Measurements from ENCODE around the gene TROAP.

Gene TROAP

GRCh38 chr12:49328816-49329215 lies 5.8 kb downstream of the TROAP start:
- no peak for TF ChIP-seq ZNF174 (tag by site-specific recombination; IDR thresholded peaks at IDR 0.05)
- 0 out of 2 replicates have a peak, but pooled peaks have one; percentile 17 for TF ChIP-seq ZNF600 (tag by site-specific recombination; IDR thresholded peaks at IDR 0.05)
- no peak for TF ChIP-seq ZNF629 (tag by site-specific recombination; IDR thresholded peaks at IDR 0.05)
- no peak for TF ChIP-seq ZNF623 (tag by site-specific recombination; IDR thresholded peaks at IDR 0.05)
- TF ChIP-seq ZNF335 (tag by site-specific recombination; conservative IDR thresholded peaks at IDR 0.05) = no peak
- TF ChIP-seq ZSCAN23 (tag by site-specific recombination; IDR thresholded peaks at IDR 0.05) = no peak
- no peak for TF ChIP-seq HIC1 (tag by site-specific recombination; IDR thresholded peaks at IDR 0.05)
- TF ChIP-seq, protein P1, sequence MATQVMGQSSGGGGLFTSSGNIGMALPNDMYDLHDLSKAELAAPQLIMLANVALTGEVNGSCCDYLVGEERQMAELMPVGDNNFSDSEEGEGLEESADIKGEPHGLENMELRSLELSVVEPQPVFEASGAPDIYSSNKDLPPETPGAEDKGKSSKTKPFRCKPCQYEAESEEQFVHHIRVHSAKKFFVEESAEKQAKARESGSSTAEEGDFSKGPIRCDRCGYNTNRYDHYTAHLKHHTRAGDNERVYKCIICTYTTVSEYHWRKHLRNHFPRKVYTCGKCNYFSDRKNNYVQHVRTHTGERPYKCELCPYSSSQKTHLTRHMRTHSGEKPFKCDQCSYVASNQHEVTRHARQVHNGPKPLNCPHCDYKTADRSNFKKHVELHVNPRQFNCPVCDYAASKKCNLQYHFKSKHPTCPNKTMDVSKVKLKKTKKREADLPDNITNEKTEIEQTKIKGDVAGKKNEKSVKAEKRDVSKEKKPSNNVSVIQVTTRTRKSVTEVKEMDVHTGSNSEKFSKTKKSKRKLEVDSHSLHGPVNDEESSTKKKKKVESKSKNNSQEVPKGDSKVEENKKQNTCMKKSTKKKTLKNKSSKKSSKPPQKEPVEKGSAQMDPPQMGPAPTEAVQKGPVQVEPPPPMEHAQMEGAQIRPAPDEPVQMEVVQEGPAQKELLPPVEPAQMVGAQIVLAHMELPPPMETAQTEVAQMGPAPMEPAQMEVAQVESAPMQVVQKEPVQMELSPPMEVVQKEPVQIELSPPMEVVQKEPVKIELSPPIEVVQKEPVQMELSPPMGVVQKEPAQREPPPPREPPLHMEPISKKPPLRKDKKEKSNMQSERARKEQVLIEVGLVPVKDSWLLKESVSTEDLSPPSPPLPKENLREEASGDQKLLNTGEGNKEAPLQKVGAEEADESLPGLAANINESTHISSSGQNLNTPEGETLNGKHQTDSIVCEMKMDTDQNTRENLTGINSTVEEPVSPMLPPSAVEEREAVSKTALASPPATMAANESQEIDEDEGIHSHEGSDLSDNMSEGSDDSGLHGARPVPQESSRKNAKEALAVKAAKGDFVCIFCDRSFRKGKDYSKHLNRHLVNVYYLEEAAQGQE (tag by site-specific recombination; IDR thresholded peaks at IDR 0.05) = no peak
- TF ChIP-seq HOXC10 (CRISPR knock-in tag; IDR thresholded peaks at IDR 0.05) = no peak
- ChIA-PET POLR2A (no interaction called here), CTCF (interaction anchor here (0.6 to 11.4 kb wide), 6 partner anchors 8 to 36 kb away, joined by 3 to 185 read pairs (median 4); partner anchors contain the start of genes C1QL4 and PRPH)

DNA sequence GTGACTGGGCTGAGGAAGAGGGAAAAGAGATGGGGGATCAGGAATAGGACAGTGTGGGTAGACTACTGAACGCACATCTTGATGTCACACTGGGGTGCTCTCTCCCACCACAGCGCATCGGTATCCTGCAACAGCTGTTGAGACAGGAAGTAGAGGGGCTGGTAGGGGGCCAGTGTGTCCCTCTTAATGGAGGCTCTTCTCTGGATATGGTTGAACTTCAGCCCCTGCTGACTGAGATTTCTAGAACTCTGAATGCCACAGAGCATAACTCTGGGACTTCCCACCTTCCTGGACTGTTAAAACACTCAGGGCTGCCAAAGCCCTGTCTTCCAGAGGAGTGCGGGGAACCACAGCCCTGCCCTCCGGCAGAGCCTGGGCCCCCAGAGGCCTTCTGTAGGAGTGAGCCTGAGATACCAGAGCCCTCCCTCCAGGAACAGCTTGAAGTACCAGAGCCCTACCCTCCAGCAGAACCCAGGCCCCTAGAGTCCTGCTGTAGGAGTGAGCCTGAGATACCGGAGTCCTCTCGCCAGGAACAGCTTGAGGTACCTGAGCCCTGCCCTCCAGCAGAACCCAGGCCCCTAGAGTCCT lies 7.1 kb downstream of the TROAP start:
- Histone ChIP-seq H3K36me3 (ENCODE audit: control insufficient read depth in 2 of 2, insufficient read depth in 1 of 2, low read length in 2 of 2) (peaks cover 25 to 71% of the 10 kb centered on the region in 2 experiments), H3K9me3 (ENCODE audit: control insufficient read depth, insufficient read depth, low read depth, low read length) (no peaks in the 10 kb centered on the region), H3K27ac (ENCODE audit: extremely low read depth, low read depth, low read length) (no peak overlapping the region), H3K4me3 (ENCODE audit: low read depth, low read length) (no peak overlapping the region), H3K4me1 (ENCODE audit: control insufficient read depth, insufficient read depth, low read length) (peaks cover 5% of the 10 kb centered on the region; the same call in 1 of the 2 replicates)
- CTCF ChIA-PET = interaction anchor here (0.6 to 11.4 kb wide), 11 partner anchors 12 to 327 kb away, joined by 3 to 185 read pairs (median 15); partner anchors contain the start of genes DNAJC22 and PRPH
- POLR2A ChIA-PET = interaction anchor here (0.9 to 2.3 kb wide), 3 partner anchors 17 to 38 kb away, joined by 3 to 14 read pairs (median 4); no protein-coding TSS in a partner anchor
- TF ChIP-seq ZIC2 (tag by site-specific recombination; IDR thresholded peaks at IDR 0.05) (0 out of 2 replicates have a peak, but pooled peaks have one; percentile 6), ZNF701 (tag by site-specific recombination; IDR thresholded peaks at IDR 0.05) (no peak), ZBTB6 (tag by site-specific recombination; IDR thresholded peaks at IDR 0.05) (peak; percentile 32; the same call in 1 of the 2 replicates)

More at GRCh38 chr12:49328816-49329215, 5.8 kb downstream of the TROAP start:
- Histone ChIP-seq H3K4me3 (ENCODE audit: low read depth, low read length) (no peak overlapping the region), H3K9me3 (ENCODE audit: control insufficient read depth, insufficient read depth, low read depth, low read length) (no peaks in the 10 kb centered on the region), H3K36me3 (ENCODE audit: control insufficient read depth in 2 of 2, insufficient read depth in 1 of 2, low read length in 2 of 2) (peaks cover 36 to 80% of the 10 kb centered on the region in 2 experiments), H3K4me1 (ENCODE audit: control insufficient read depth, insufficient read depth, low read length) (peaks cover 8% of the 10 kb centered on the region; the same call in 1 of the 2 replicates), H3K27ac (ENCODE audit: extremely low read depth, low read depth, low read length) (no peak overlapping the region)

All from HEK293 (cell line).